GM13977 (cell line): ENCODE results near the gene CEP83.

Source experiments
- DNase-seq: peaks from one replicate; pipeline ENCODE4 v3.0.0; 2012; ENCODE audit warnings: low spot score
- CTCF ChIP-seq: IDR thresholded peaks from 2 replicates; pipeline ENCODE4 v1.5.1; 2012; ENCODE audit warnings: mild to moderate bottlenecking, control low read depth; ENCODE audit not compliant: insufficient read depth; ENCODE audit errors: extremely low read depth, missing control alignments
- in situ Hi-C: fragments of 300-500 bp; cut with MboI; formaldehyde crosslinking; loops from one replicate; pipeline ENCODE4 v1.12.0; 2022; ENCODE audit warnings: low sequenced_read_pairs, low pct_unique_long_range_greater_than_20kb, mixed read lengths, inconsistent platforms; ENCODE audit not compliant: unreplicated experiment

CEP83 gene

GRCh38 chr12:94336211-94336925 lies 123.3 kb downstream of the CEP83 start:
- in situ Hi-C loops = no loop called here
- no peak for DNase-seq
- no peak for TF ChIP-seq CTCF

- no peak for DNase-seq
- TF ChIP-seq CTCF = no peak
- in situ Hi-C loops = no loop called here
These were observed 126.3 kb downstream of the CEP83 start for GRCh38 chr12:94333396-94333795.

GRCh38 chr12:94329366-94329765 lies 130.3 kb downstream of the CEP83 start:
- no peak for TF ChIP-seq CTCF
- in situ Hi-C loops = loop anchor here (10.0 kb wide), 1 partner anchor 205 kb away; no protein-coding TSS in a partner anchor
- DNase-seq = no peak

- no peak for TF ChIP-seq CTCF
- in situ Hi-C loops = loop anchor here (10.0 kb wide), 1 partner anchor 207 kb away; no protein-coding TSS in a partner anchor
- DNase-seq = no peak
These were observed 131.9 kb downstream of the CEP83 start for GRCh38 chr12:94327809-94328208.

- TF ChIP-seq CTCF = no peak
- no peak for DNase-seq
- in situ Hi-C loops = loop anchor here (10.0 kb wide), 1 partner anchor 208 kb away; no protein-coding TSS in a partner anchor
These were observed 132.9 kb downstream of the CEP83 start for GRCh38 chr12:94326727-94327126.

GRCh38 chr12:94326234-94326633 lies 133.4 kb downstream of the CEP83 start:
- TF ChIP-seq CTCF = no peak
- in situ Hi-C loops = loop anchor here (10.0 kb wide), 1 partner anchor 209 kb away; no protein-coding TSS in a partner anchor
- DNase-seq = no peak
